Nasal cavity respiratory epithelium epithelial cell of viscerocranial mucosa (primary cell): Measurements from ENCODE around the gene ZNF454. TPM values are rescaled to one million over a fixed set of nuclear protein-coding genes. Genes with fewer than 3 reads are reported as not detected.

ENCODE experiments used
- total RNA-seq: library from RNA; depleted of rRNA; stranded (reverse); fragments of >200 nt; gene quantifications from 2 replicates; pipeline ENCODE4 v1.2.3, GENCODE V29; 2014

ZNF454 gene
- 1.4 and 4.8 TPM in 2 replicates for total RNA-seq

DNA sequence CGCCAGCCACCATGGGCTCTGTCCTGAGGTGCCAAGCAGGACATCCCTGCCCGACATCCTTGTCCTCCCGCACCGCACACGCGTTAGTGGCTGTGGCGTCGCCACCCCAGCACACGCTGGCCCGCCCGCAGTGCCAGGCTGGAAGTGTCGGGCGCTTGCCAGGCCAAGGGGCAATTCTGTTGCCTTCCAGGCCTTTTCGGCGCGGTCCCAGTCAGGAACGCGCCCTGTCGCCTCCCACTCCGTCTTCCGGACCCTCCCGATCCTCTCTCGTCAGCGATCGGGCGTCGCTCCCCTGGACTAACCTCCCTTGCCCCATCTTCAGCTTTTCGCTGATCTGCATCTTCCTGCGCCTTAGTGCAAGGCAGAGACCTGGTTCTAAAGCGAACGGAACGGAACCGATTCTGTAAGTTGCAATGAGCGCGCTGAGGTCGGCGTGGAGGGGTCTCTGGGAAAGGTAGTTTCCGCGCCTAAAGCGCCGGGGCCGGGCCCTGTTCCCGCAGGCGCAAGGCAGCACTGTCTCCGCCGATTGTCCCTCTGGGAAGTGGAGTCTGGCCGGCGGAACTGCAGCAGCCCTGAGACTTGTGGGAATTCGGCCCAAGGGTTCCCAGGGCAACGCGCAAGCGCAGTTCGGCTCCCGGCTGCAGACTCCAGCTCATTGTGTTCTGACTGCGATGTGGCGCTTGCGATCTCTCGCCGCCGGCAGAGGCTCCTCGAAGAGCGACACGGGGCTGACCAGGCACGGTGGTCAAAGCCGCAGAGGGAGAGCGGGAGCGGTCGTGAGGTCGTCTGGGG lies at the start of gene ZNF454:
ZNF454 (plus strand) TSS at position 630 of the 792 bp plus-strand sequence. CDS start 1,594 bp downstream, outside the sequence.

GRCh38 chr5:178895615-178896571 lies 45.1 kb upstream of the ZNF454 start, which contains the start of gene ZFP2:
ZFP2 (plus strand) TSS chr5:178895913; CDS start chr5:178931314, 35,401 bp downstream.

GRCh38 chr5:178994580-178995340 lies 53.8 kb downstream of the ZNF454 start, which contains the start of gene GRM6:
GRM6 (minus strand) TSS chr5:178995320; CDS start chr5:178994944, 376 bp downstream.

Other genes starting within 250 kb of the ZNF454 start
- gene ZNF354A, start 210.5 kb upstream of the ZNF454 start, total RNA-seq, result 13.3 and 15.3 TPM in 2 replicates
- 6.2 and 11.0 TPM in 2 replicates for gene ZNF354B, start 81.2 kb upstream of the ZNF454 start, total RNA-seq
- 1.0 and 1.7 TPM in 2 replicates for gene ZFP2, start 45.3 kb upstream of the ZNF454 start, total RNA-seq
- not detected in 2 replicates for gene GRM6, start 54.1 kb downstream of the ZNF454 start, total RNA-seq
- 5.5 and 6.4 TPM in 2 replicates for gene ZNF879, start 82.6 kb downstream of the ZNF454 start, total RNA-seq
- gene ZNF354C, start 119.2 kb downstream of the ZNF454 start, total RNA-seq, result 3.4 and 7.8 TPM in 2 replicates